ENCODE results near the gene P2RX5.

P2RX5 gene

DNA sequence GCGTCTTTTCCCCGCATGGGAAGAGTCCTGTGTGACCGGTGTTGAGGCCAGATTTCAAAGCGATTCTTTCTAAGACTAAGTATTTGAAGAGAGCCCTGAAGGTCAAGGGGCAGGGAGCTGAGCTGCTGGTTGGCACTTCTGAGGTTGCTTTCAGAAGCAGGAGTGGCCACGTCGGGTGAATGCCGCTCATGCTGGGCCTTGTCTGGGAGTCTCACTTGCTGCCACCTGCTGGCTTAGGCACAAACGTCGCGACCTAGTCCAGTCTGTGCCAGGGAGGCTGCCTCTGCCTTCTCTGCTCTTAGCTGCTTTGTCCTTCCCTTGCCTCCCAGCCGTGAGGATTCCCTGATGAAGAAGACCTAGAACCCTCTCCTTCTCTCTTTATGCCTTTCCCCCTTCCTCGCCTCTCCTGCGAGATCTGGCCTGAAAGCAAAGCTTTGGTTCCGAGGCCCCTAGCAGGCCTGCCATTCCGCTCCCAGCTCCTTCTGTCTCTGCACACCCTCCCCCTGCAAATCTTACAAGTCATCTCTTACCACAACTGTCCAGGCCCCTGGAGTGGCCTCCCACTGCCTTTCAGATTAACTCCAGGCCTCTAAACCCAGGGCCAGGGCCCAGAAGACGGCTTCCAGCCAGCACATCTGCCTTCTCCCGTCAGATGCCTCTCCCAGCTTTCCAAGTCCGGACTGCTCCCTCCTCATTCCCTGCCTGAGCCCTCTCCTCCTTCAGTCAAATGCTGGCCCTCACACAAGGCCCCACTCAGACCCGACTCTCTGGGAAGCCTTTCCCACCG is 48.0 kb downstream of the P2RX5 start:
- DNase-seq = peak; percentile 62

DNA sequence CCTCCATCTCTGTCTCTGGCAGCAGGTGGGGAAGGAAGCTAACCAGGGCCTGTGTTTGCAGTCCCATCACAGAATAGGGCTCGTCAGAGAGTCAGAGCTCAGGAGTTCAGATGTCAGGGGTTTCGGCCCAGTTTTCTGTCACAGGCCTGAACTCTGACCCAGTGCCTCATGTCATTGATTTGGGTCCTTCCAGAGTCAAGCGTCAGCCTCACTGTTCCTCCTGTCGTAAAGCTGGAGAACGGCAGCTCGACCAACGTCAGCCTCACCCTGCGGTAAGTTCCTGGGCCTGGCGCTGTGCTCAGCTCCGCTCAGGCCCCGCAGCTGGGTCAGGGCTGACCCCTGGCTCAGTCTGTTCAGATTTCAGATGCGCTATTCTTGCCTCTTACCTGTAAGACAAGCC is 48.7 kb downstream of the P2RX5 start:
- no peak for DNase-seq

DNA sequence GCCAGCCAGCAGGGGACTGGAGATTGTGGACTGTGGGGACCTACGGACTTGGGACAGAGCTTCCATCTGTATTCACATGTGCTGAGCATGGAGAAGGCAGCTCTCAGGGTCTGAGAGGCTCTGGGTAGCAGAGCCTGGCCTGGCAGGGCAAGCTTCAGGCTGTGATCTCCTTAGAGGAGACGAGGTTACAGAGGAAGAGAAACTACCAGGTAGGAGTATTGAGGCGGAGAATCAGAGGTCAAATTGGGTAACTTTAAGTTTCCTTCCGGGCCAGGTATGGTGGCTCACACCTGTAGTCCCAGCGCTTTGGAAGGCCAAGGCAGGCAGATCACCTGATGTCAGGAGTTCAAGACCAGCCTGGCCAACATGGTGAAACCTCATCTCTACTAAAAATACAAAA is 50.6 kb downstream of the P2RX5 start:
- DNase-seq = no peak

DNA sequence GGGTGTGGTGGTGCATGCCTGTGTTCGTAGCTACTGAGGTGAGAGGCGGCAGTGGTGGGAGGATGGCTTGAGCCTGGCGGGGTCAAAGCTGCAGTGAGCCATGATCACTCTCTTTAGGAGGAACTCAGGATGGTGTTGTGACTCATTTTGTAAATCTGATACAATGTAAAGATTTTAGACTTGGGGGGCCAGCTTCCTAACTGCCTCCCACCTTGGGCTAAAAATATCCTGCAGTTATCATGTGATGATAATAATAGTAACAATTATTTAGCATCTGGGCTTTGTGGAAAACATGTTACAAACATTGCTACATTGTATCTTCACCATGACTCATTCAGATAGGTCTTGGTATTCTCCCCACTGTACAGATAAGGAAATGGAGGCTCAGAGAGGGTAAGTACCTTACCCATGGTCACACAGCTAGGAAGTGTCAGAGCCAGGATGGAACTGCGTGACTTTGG is 52.0 kb downstream of the P2RX5 start:
- peak; percentile 64 for DNase-seq

DNA sequence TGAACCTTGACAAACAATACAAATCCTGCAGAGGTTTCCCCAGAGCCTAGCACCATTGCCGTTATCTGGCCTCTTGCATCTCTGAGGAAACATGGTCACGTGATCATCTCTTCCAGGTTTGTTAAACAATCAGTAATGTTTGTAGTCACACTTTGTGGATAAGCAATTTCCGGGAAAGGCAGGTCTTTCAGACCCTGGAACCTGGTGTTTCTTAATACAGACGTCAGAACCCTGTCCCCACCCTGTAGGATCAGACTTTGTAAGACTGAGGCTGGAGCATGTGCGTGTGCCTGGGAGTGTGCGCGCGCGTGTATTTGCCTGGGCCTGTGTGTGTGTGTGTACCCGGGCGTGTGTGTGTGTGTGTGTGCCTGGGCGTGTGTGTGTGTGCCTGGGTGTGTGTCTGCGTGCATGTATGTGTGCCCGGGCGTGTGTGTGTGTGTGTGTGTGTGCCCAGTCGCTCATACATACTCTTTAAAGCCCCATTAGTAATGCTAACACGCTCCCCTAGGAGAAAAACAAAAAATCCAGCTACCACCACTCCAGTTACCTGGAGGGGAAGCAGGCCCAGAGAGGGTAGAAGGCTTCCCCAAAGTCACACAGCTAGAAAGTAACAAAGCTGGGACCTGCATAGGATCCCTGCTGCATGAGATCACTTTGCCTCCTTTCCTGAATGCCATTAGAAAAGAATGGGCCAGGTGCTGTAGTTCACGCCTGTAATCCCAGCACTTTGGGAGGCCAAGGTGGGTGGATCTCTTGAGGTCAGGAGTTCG is 54.1 kb downstream of the P2RX5 start:
- DNase-seq = peak; percentile 20

DNA sequence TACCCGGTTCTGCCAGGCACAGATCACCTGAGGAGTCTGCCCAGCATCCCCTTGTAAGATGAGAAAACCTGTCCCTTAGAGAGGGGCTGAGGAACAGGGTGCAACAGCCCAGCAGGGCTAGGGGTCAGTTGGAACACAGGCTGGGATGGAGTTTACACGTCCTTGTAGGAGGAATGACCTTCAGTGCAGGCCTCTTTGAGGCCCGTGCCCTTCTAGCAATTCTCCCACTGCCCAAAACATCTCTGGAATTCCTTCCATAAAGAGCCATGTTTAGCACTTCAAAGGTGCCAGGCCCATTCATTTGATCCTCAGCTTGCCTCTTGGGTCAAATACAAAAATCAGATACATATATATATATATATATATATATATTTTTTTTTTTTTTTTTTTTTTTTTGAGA is 54.9 kb downstream of the P2RX5 start:
- no peak for DNase-seq

DNA sequence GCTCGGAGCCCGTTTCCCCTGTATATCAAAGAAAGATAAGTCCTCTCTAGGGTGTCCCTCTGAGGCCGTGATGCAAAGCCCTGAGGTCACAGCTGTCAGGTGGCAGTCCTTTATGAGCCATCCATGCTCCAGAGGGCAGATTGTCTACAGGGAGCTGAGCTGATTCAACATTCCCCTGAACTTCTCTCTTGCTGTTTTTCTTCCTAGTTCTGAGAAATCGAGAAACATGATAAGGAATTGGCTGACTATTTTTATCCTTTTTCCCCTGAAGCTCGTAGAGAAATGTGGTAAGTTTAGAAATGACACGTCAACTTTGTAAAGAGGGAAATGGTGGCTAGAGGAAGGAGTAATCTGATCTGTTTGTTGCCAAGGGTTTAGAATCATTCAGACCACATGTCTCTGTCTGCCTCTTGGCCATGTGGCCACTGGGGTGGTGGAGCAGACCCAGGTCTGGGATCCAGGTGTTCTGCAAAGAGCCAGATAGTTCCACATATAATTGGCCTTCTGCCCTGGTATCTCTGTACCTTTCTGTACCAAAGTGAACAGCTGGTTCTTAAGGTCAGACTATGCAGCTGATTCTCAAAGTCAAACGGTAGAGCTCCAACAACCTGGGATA is 55.9 kb downstream of the P2RX5 start:
- DNase-seq = peak; percentile 80

DNA sequence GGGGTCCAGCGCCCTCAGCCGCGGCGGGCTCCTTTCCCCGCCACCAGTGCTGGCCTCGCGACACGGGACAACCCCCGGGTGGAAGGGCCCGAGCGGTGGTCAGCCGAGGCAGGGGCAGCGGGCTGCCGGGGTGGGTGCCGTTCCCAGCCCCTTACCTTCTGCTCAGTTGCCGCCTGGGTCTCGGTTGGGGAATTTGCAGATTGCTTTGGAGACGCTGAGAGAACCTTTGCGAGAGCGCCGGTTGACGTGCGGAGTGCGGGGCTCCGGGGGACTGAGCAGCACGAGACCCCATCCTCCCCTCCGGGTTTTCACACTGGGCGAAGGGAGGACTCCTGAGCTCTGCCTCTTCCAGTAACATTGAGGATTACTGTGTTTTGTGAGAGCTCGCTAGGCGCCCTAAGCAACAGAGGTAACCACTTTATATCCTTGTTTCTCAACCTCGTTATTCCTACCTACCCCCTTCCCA is 59.0 kb downstream of the P2RX5 start:
- DNase-seq = no peak

DNA sequence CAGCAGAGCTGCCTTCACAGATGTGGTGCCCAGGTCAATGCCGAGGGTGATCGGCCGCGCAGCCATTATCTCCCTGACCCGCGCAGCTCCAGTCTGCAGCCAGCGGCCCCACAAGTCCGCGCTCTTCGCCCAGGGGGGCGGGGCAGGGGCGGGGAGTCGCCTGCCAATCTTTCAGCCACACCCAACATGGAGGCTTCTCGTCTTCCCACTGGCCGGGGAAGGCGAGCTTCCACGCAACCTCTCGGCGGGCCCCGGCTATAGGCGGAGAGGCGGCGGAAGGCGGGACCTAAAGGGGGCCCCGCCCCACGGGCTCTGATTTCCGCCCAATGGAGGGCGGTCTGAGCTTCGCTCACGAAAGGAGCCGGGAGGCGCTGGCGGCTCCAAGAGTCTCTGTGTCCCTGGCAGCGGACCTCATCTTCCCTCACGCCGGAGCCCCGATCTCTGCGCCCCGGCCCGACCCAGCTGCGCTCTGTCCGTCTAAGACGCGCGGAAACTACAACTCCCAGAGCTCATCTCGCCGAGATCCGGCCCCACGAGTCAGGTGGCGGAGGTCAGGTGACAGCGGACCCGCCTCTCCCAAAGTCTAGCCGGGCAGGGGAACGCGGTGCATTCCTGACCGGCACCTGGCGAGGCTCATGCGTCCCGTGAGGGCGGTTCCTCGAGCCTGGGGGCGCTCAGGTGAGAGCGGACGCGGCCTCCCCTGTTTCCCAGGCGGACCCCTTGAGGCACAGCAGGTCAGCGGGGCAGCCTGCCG is 59.6 kb downstream of the P2RX5 start, which contains the start of the genes CTNS and SHPK:
Gene CTNS, plus strand, starts transcription at position 607 of the 754 bp plus-strand sequence. CDS start 3,447 bp downstream, outside the sequence.
Gene SHPK, minus strand, starts transcription at position 97 of the 754 bp plus-strand sequence. Its CDS starts 31 bp downstream, at position 66.
- peak; percentile 98 for DNase-seq

DNA sequence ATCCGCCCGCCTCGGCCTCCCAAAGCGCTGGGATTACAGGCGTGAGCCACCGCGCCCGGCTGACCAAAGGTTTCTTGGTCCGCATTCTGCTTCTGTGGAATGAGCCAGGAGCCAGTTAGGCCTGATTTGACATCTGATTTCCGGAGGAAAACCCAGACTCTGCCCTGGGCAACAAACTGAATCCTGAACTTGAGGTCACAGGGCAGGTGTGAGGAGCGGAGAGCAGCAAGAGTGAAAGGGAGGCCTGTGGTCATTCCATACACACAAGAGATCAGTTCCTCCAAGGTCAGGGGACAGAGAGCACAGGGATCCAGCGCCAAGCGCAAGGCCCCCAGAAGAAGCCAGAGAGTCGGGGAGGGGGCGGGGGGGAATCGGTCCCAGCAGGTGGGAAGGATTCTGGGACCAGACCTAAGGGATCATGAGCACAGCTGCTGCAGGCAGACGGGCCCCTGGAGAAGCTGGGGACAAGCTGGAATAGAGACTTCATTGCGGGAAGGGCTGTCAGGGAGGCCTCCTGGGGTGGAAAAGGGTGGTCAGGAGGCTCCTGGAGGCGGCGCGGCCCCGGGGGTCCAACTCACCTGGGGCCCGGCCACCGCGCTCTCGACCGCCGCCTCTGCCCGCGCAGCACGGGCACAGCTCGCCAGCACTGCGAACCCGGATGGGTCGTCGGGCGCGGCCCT is 60.3 kb downstream of the P2RX5 start:
- no peak for DNase-seq

DNA sequence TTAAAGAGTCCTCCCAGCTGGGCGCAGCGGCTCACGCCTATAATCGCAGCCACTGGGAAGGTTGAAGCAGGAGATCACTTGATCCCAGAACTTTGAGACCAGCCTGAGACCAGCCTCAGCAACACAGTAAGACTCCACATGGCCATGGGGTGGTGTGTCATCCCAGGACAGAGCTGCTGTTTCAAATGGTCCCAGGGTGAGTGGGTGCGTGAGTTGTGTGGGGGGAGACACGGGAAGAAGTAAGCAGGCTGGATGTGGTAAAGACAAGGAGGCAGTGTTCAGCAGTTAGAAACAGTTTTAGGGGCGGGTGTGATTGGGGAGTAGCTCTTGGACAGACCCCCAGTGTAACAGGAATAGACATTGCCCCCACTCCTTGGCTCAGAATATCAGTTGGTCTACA is 63.7 kb downstream of the P2RX5 start:
- DNase-seq = no peak

DNA sequence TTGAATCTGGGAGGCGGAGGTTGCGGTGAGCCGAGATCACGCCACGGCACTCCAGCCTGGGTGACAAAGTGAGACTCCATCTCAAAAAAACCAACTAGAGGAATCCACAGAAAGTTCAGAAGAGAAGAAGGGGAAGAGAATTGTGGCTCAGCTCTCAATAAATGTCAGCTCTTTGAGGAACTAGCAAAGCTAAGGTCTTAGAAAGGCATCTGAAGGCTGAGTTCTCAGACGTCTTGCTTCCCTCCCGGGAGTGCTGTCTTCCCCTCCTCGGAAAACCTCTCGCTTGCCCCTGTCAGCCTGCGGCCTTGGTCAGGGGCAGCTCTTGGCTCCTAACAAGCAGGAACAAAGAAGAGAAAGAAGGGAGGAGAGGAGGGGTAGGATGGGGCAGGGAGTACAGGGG is 65.2 kb downstream of the P2RX5 start:
- DNase-seq = no peak

DNA sequence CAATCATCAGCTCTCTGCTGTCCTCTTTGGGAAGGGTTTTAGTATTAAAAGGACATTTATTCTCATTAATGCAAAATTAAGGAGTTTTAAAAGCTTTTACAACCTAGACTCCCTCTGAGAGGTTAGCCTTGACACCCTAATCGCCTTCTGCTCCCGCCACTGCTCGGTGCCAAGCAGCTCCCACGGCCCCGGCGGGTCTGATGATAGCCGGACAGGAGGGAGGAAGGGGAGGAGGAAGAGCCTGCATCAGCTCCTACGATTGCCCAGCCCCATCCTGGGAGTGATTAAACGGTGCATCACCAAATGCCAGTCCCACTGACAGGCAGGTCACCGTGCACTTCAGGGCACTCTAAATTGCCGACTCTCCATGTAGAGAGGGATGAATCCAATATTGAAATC is 68.2 kb downstream of the P2RX5 start:
- no peak for DNase-seq

DNA sequence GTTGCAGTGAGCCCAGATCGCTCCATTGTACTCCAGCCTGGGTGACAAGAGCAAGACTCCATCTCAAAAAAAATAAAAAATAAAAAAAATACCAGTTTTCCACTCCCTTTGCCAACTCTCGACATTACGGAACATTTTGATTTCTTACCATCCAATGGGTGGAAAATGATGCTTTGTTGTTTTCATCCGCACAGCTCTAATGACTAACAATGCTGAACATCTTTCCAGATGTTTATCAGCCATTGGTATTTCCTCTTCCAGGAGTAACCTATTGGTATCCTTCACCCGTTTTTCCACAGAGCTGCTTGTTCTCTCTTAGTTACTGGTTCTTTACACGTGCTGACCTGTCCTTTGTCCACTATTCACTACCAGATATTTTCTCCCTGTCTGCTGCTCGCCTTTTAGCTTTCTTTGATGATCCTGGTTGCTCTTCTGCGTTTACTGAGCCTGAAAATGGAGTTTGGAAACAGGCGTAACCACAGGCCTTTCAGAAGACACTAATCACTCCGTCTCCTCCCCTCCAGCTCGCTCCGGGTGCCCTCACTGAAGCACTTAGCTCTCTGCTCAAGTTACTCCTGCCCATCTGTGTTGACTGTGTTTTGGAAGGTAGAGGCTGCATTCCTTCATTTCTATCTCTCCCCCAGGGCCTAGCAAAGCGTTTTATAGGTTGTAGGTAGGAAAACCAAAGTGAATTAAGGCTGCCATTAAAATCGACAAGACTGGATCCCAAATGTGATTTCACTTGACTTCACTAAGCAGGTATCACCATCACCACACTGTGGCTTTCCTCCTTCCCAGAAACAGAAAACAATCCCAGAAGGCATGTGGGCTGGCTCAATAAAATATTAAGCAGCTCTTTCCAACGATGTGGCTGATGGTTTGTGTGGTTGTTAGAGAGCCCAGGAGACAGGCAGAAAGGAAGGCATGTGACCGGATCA is 68.9 kb downstream of the P2RX5 start:
- DNase-seq = no peak
